ENCODE results near the gene TRABD2B. TPM values are rescaled to one million over a fixed set of nuclear protein-coding genes. Genes with fewer than 3 reads are reported as not detected.

TRABD2B gene
- total RNA-seq, 1 experiment from 2014 or later, result 0.96 TPM

GRCh38 chr1:47953661-47954060 is 43.5 kb downstream of the TRABD2B start:
- DNase-seq (ENCODE audit: unreplicated experiment), result no peak
- CTCF ChIA-PET, result interaction anchor here (0.7 to 1.5 kb wide), 6 partner anchors 43 to 252 kb away, joined by 3 to 4 read pairs (median 4); partner anchors contain the start of gene TRABD2B
- TF ChIP-seq, protein P1, sequence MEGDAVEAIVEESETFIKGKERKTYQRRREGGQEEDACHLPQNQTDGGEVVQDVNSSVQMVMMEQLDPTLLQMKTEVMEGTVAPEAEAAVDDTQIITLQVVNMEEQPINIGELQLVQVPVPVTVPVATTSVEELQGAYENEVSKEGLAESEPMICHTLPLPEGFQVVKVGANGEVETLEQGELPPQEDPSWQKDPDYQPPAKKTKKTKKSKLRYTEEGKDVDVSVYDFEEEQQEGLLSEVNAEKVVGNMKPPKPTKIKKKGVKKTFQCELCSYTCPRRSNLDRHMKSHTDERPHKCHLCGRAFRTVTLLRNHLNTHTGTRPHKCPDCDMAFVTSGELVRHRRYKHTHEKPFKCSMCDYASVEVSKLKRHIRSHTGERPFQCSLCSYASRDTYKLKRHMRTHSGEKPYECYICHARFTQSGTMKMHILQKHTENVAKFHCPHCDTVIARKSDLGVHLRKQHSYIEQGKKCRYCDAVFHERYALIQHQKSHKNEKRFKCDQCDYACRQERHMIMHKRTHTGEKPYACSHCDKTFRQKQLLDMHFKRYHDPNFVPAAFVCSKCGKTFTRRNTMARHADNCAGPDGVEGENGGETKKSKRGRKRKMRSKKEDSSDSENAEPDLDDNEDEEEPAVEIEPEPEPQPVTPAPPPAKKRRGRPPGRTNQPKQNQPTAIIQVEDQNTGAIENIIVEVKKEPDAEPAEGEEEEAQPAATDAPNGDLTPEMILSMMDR (IDR thresholded peaks at IDR 0.05; ENCODE audit: unreplicated experiment), result no peak
- Mint-ChIP-seq H3K9me3 (ENCODE audit: unreplicated experiment) (no peaks in the 10 kb centered on the region), H3K4me3 (ENCODE audit: unreplicated experiment) (no peak overlapping the region), H3K4me1 (ENCODE audit: insufficient read depth, unreplicated experiment) (peaks cover 6% of the 10 kb centered on the region), H3K27ac (ENCODE audit: low read depth, unreplicated experiment) (no peak overlapping the region), H3K27me3 (ENCODE audit: insufficient read depth, unreplicated experiment) (no peaks in the 10 kb centered on the region), H3K36me3 (ENCODE audit: insufficient read depth, unreplicated experiment) (no peaks in the 10 kb centered on the region)
- intact Hi-C loops (cut with micrococcal nuclease), result no loop called here
- POLR2A ChIA-PET, result interaction anchor here (1.1 kb wide), 1 partner anchor 9 kb away, joined by 4 read pairs; no protein-coding TSS in a partner anchor
- no TSS peak for BruUV-seq (replicated peaks)

GRCh38 chr1:47951545-47952235 is 45.5 kb downstream of the TRABD2B start:
- H3K4me3 Mint-ChIP-seq (ENCODE audit: unreplicated experiment), result no peak overlapping the region
- H3K27ac Mint-ChIP-seq (ENCODE audit: low read depth, unreplicated experiment), result no peak overlapping the region
- H3K9me3 Mint-ChIP-seq (ENCODE audit: unreplicated experiment), result no peaks in the 10 kb centered on the region
- no TSS peak for BruUV-seq (replicated peaks)
- no peak for DNase-seq (ENCODE audit: unreplicated experiment)
- POLR2A ChIA-PET, result no interaction called here
- CTCF ChIA-PET, result no interaction called here
- peaks cover 6% of the 10 kb centered on the region for H3K4me1 Mint-ChIP-seq (ENCODE audit: insufficient read depth, unreplicated experiment)
- TF ChIP-seq, protein P1 (IDR thresholded peaks at IDR 0.05; ENCODE audit: unreplicated experiment), result no peak
- H3K36me3 Mint-ChIP-seq (ENCODE audit: insufficient read depth, unreplicated experiment), result no peaks in the 10 kb centered on the region
- intact Hi-C loops (cut with micrococcal nuclease), result no loop called here
- H3K27me3 Mint-ChIP-seq (ENCODE audit: insufficient read depth, unreplicated experiment), result no peaks in the 10 kb centered on the region

- TF ChIP-seq, protein P1 (IDR thresholded peaks at IDR 0.05; ENCODE audit: unreplicated experiment), result no peak
- Mint-ChIP-seq H3K4me1 (ENCODE audit: insufficient read depth, unreplicated experiment) (peaks cover 6% of the 10 kb centered on the region), H3K4me3 (ENCODE audit: unreplicated experiment) (no peak overlapping the region), H3K27ac (ENCODE audit: low read depth, unreplicated experiment) (no peak overlapping the region), H3K36me3 (ENCODE audit: insufficient read depth, unreplicated experiment) (no peaks in the 10 kb centered on the region), H3K27me3 (ENCODE audit: insufficient read depth, unreplicated experiment) (no peaks in the 10 kb centered on the region), H3K9me3 (ENCODE audit: unreplicated experiment) (no peaks in the 10 kb centered on the region)
- intact Hi-C loops (cut with micrococcal nuclease), result no loop called here
- ChIA-PET CTCF (no interaction called here), POLR2A (no interaction called here)
- no peak for DNase-seq (ENCODE audit: unreplicated experiment)
- no TSS peak for BruUV-seq (replicated peaks)
Observed at GRCh38 chr1:47951026-47951425, 46.2 kb downstream of the TRABD2B start.

- H3K4me1 Mint-ChIP-seq (ENCODE audit: insufficient read depth, unreplicated experiment), result peaks cover 6% of the 10 kb centered on the region
- intact Hi-C loops (cut with micrococcal nuclease), result no loop called here
- no peak for DNase-seq (ENCODE audit: unreplicated experiment)
- H3K27me3 Mint-ChIP-seq (ENCODE audit: insufficient read depth, unreplicated experiment), result no peaks in the 10 kb centered on the region
- no peak overlapping the region for H3K4me3 Mint-ChIP-seq (ENCODE audit: unreplicated experiment)
- H3K27ac Mint-ChIP-seq (ENCODE audit: low read depth, unreplicated experiment), result no peak overlapping the region
- ChIA-PET CTCF (interaction anchor here (0.6 to 0.7 kb wide), 2 partner anchors 186 to 518 kb away, joined by 3 to 4 read pairs; no protein-coding TSS in a partner anchor), POLR2A (no interaction called here)
- H3K36me3 Mint-ChIP-seq (ENCODE audit: insufficient read depth, unreplicated experiment), result no peaks in the 10 kb centered on the region
- H3K9me3 Mint-ChIP-seq (ENCODE audit: unreplicated experiment), result no peaks in the 10 kb centered on the region
- BruUV-seq (replicated peaks), result no TSS peak
- TF ChIP-seq, protein P1 (IDR thresholded peaks at IDR 0.05; ENCODE audit: unreplicated experiment), result no peak
Observed at GRCh38 chr1:47950471-47950870, 46.7 kb downstream of the TRABD2B start.
